ENCODE results near the gene MKRN2OS. TPM values are rescaled to one million over a fixed set of nuclear protein-coding genes. Genes with fewer than 3 reads are reported as not detected.

MKRN2OS gene
- total RNA-seq, 2 donors from 2014 or later = not detected

GRCh38 chr3:12579456-12579855 is 34.2 kb upstream of the MKRN2OS start:
- Mint-ChIP-seq H3K4me1 (ENCODE audit: low read depth) (no peaks in the 10 kb centered on the region), H3K27me3 (ENCODE audit: low read depth) (no peaks in the 10 kb centered on the region), H3K4me3 (no peak overlapping the region), H3K9me3 (no peaks in the 10 kb centered on the region), H3K36me3 (ENCODE audit: insufficient read depth in 2 of 2) (peaks cover 23 to 41% of the 10 kb centered on the region in 2 donors), H3K27ac (peak overlapping the region; percentile 78)
- no peak for DNase-seq
- ATAC-seq (replicated peaks in 1 of 2) = no peak

- H3K27ac Mint-ChIP-seq = peak overlapping the region; percentile 78
- H3K9me3 Mint-ChIP-seq = no peaks in the 10 kb centered on the region
- H3K27me3 Mint-ChIP-seq (ENCODE audit: low read depth) = no peaks in the 10 kb centered on the region
- no peak for ATAC-seq (replicated peaks in 1 of 2)
- H3K4me1 Mint-ChIP-seq (ENCODE audit: low read depth) = no peaks in the 10 kb centered on the region
- H3K4me3 Mint-ChIP-seq = no peak overlapping the region
- no peak for DNase-seq
- peaks cover 23 to 43% of the 10 kb centered on the region in 2 donors for H3K36me3 Mint-ChIP-seq (ENCODE audit: insufficient read depth in 2 of 2)
Measured at GRCh38 chr3:12578742-12579141, 33.4 kb upstream of the MKRN2OS start.

- Mint-ChIP-seq H3K27ac (peak overlapping the region; percentile 88), H3K27me3 (ENCODE audit: low read depth) (no peaks in the 10 kb centered on the region)
- no peak for ATAC-seq (replicated peaks in 1 of 2)
Measured at GRCh38 chr3:12577379-12577778, 32.1 kb upstream of the MKRN2OS start.

GRCh38 chr3:12574661-12575060 is 29.4 kb upstream of the MKRN2OS start:
- no peaks in the 10 kb centered on the region for H3K4me1 Mint-ChIP-seq (ENCODE audit: low read depth)
- ATAC-seq (replicated peaks in 1 of 2) = no peak
- H3K36me3 Mint-ChIP-seq (ENCODE audit: insufficient read depth in 2 of 2) = peaks cover 28 to 59% of the 10 kb centered on the region in 2 donors
- DNase-seq = no peak
- no peak overlapping the region for H3K4me3 Mint-ChIP-seq
- H3K27ac Mint-ChIP-seq = no peak overlapping the region
- no peaks in the 10 kb centered on the region for H3K27me3 Mint-ChIP-seq (ENCODE audit: low read depth)
- H3K9me3 Mint-ChIP-seq = no peaks in the 10 kb centered on the region

More at GRCh38 chr3:12577379-12577778, 32.1 kb upstream of the MKRN2OS start:
- DNase-seq = no peak
- H3K4me3 Mint-ChIP-seq = no peak overlapping the region
- H3K36me3 Mint-ChIP-seq (ENCODE audit: insufficient read depth in 2 of 2) = peaks cover 25 to 47% of the 10 kb centered on the region in 2 donors
- no peaks in the 10 kb centered on the region for H3K9me3 Mint-ChIP-seq
- no peaks in the 10 kb centered on the region for H3K4me1 Mint-ChIP-seq (ENCODE audit: low read depth)

GRCh38 chr3:12574131-12574530 is 28.8 kb upstream of the MKRN2OS start:
- no peak overlapping the region for H3K4me3 Mint-ChIP-seq
- no peaks in the 10 kb centered on the region for H3K4me1 Mint-ChIP-seq (ENCODE audit: low read depth)
- no peak for DNase-seq
- H3K9me3 Mint-ChIP-seq = no peaks in the 10 kb centered on the region
- ATAC-seq (replicated peaks in 1 of 2) = no peak
- no peak overlapping the region for H3K27ac Mint-ChIP-seq
- no peaks in the 10 kb centered on the region for H3K27me3 Mint-ChIP-seq (ENCODE audit: low read depth)
- H3K36me3 Mint-ChIP-seq (ENCODE audit: insufficient read depth in 2 of 2) = peaks cover 29 to 60% of the 10 kb centered on the region in 2 donors

- Mint-ChIP-seq H3K27ac (no peak overlapping the region), H3K4me1 (ENCODE audit: low read depth) (no peaks in the 10 kb centered on the region), H3K36me3 (ENCODE audit: insufficient read depth in 2 of 2) (peaks cover 22 to 51% of the 10 kb centered on the region in 2 donors), H3K27me3 (ENCODE audit: low read depth) (no peaks in the 10 kb centered on the region), H3K9me3 (peaks cover under 1% of the 10 kb centered on the region in 2 donors), H3K4me3 (no peak overlapping the region)
- ATAC-seq (replicated peaks in 1 of 2) (no peak), DNase-seq (no peak)
Measured at GRCh38 chr3:12571986-12572385, 26.7 kb upstream of the MKRN2OS start.

GRCh38 chr3:12569836-12570235 is 24.5 kb upstream of the MKRN2OS start:
- Mint-ChIP-seq H3K4me1 (ENCODE audit: low read depth) (peaks cover 11% of the 10 kb centered on the region), H3K27me3 (ENCODE audit: low read depth) (no peaks in the 10 kb centered on the region), H3K9me3 (peaks cover 7 to 8% of the 10 kb centered on the region in 2 donors), H3K36me3 (ENCODE audit: insufficient read depth in 2 of 2) (peaks cover 20 to 41% of the 10 kb centered on the region in 2 donors), H3K27ac (peak overlapping the region; percentile 48), H3K4me3 (no peak overlapping the region)
- no peak for DNase-seq
- no peak for ATAC-seq (replicated peaks in 1 of 2)

GRCh38 chr3:12568747-12569146 is 23.4 kb upstream of the MKRN2OS start:
- Mint-ChIP-seq H3K9me3 (peaks cover 7 to 8% of the 10 kb centered on the region in 2 donors), H3K4me3 (no peak overlapping the region), H3K27ac (no peak overlapping the region), H3K27me3 (ENCODE audit: low read depth) (no peaks in the 10 kb centered on the region), H3K4me1 (ENCODE audit: low read depth) (peaks cover 13% of the 10 kb centered on the region), H3K36me3 (ENCODE audit: insufficient read depth in 2 of 2) (peaks cover 19 to 39% of the 10 kb centered on the region in 2 donors)
- DNase-seq (no peak), ATAC-seq (replicated peaks in 1 of 2) (no peak)

- H3K27me3 Mint-ChIP-seq (ENCODE audit: low read depth) = no peaks in the 10 kb centered on the region
- ATAC-seq (replicated peaks in 1 of 2) (no peak), DNase-seq (no peak)
- peaks cover 21% of the 10 kb centered on the region for H3K4me1 Mint-ChIP-seq (ENCODE audit: low read depth)
- H3K36me3 Mint-ChIP-seq (ENCODE audit: insufficient read depth in 2 of 2) = peaks cover 18 to 32% of the 10 kb centered on the region in 2 donors
- H3K4me3 Mint-ChIP-seq = no peak overlapping the region
- H3K9me3 Mint-ChIP-seq = peaks cover 7 to 8% of the 10 kb centered on the region in 2 donors
- peak overlapping the region; percentile 43 for H3K27ac Mint-ChIP-seq
Measured at GRCh38 chr3:12566976-12567375, 21.7 kb upstream of the MKRN2OS start.

GRCh38 chr3:12562451-12562850 is 17.2 kb upstream of the MKRN2OS start:
- ATAC-seq (replicated peaks in 1 of 2) = no peak
- Mint-ChIP-seq H3K4me1 (ENCODE audit: low read depth) (peaks cover 67% of the 10 kb centered on the region), H3K27me3 (ENCODE audit: low read depth) (no peaks in the 10 kb centered on the region)

GRCh38 chr3:12561397-12561796 is 16.1 kb upstream of the MKRN2OS start:
- Mint-ChIP-seq H3K36me3 (ENCODE audit: insufficient read depth in 2 of 2) (peaks cover 7 to 13% of the 10 kb centered on the region in 2 donors), H3K9me3 (peaks cover 4 to 5% of the 10 kb centered on the region in 2 donors), H3K4me3 (peak overlapping the region in 1 of 2 donors; percentile 29), H3K4me1 (ENCODE audit: low read depth) (peaks cover 65% of the 10 kb centered on the region), H3K27me3 (ENCODE audit: low read depth) (no peaks in the 10 kb centered on the region), H3K27ac (peak overlapping the region; percentile 18)
- ATAC-seq (replicated peaks in 1 of 2) (no peak), DNase-seq (no peak)

More at GRCh38 chr3:12562451-12562850, 17.2 kb upstream of the MKRN2OS start:
- H3K9me3 Mint-ChIP-seq = peaks cover 7 to 8% of the 10 kb centered on the region in 2 donors
- no peak for DNase-seq
- H3K27ac Mint-ChIP-seq = no peak overlapping the region
- H3K36me3 Mint-ChIP-seq (ENCODE audit: insufficient read depth in 2 of 2) = peaks cover 10 to 17% of the 10 kb centered on the region in 2 donors
- H3K4me3 Mint-ChIP-seq = no peak overlapping the region

GRCh38 chr3:12560505-12561190 is 15.3 kb upstream of the MKRN2OS start:
- H3K4me3 Mint-ChIP-seq = peak overlapping the region; percentile 7 to 29
- H3K9me3 Mint-ChIP-seq = peaks cover 0 to 2% of the 10 kb centered on the region in 2 donors
- ATAC-seq (replicated peaks in 1 of 2) (peak; percentile 33 to 65), DNase-seq (peak; percentile 8 to 39)
- H3K27ac Mint-ChIP-seq = peak overlapping the region; percentile 18
- H3K27me3 Mint-ChIP-seq (ENCODE audit: low read depth) = peaks cover 3% of the 10 kb centered on the region
- H3K4me1 Mint-ChIP-seq (ENCODE audit: low read depth) = peaks cover 66% of the 10 kb centered on the region
- H3K36me3 Mint-ChIP-seq (ENCODE audit: insufficient read depth in 2 of 2) = peaks cover 5 to 9% of the 10 kb centered on the region in 2 donors

- Mint-ChIP-seq H3K4me3 (peak overlapping the region; percentile 37 to 92), H3K27me3 (ENCODE audit: low read depth) (peaks cover 10% of the 10 kb centered on the region), H3K27ac (no peak overlapping the region)
Measured at GRCh38 chr3:12559520-12559919, 14.2 kb upstream of the MKRN2OS start.

More at GRCh38 chr3:12559520-12559919, 14.2 kb upstream of the MKRN2OS start:
- peaks cover 2 to 6% of the 10 kb centered on the region in 2 donors for H3K36me3 Mint-ChIP-seq (ENCODE audit: insufficient read depth in 2 of 2)
- no peaks in the 10 kb centered on the region for H3K9me3 Mint-ChIP-seq
- peaks cover 63% of the 10 kb centered on the region for H3K4me1 Mint-ChIP-seq (ENCODE audit: low read depth)
- ATAC-seq (replicated peaks in 1 of 2) (no peak), DNase-seq (no peak)

Data from activated T-cell treated with anti-CD3 and anti-CD28 coated beads, Interleukin-2, amount 50 U/mL, for 72 hours (primary cell).